Medulla oblongata (tissue), 1 donor: ENCODE results near the gene SLC10A7.

Experiments
- DNase-seq: peaks from one replicate; pipeline ENCODE4 v3.0.0-alpha.2; 2015; ENCODE audit errors: extremely low spot score

SLC10A7 gene

DNA sequence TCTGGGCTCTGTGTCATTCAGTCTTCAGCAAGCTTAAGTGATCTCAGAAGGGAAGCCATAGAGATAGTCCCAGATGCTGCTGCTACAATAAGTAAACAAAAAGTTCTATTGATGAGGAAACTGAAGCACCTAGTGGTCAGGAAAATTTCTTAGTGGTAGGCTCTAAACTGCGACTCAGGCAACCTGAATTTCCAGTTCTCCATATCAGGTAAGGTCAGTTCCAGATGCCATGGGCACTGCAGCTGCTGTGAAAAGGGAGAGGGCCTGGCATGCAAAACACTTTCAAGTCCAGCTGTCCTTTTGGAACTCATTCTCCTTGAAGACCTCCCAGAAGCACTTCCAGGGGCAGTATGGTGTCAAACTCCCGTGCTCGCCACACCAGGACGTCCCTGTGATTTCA, 261.2 kb downstream of the SLC10A7 start:
- DNase-seq: no peak

- DNase-seq: no peak
These were observed 264.2 kb downstream of the SLC10A7 start for GRCh38 chr4:146257511-146257910.

- DNase-seq: no peak
These were observed 265.4 kb downstream of the SLC10A7 start for GRCh38 chr4:146256328-146256727.

DNA sequence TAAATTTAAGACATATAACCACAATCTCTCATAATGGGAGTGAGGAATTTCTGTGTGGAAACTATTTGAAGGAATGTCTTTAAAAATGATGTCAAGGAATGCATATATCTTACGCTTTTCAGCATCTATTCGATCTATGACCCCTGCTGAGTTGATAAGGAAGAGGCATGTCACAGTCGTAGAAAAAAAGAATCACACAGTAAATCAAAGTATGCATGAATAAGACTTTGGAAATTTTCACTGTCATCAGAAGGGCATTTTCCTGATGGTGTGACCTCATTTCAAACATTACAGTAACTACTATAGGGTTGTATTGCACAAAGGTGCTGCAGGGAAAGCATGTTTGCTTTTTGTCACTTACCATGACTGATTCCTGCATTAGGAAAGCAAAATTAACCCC, 265.9 kb downstream of the SLC10A7 start:
- no peak for DNase-seq

DNA sequence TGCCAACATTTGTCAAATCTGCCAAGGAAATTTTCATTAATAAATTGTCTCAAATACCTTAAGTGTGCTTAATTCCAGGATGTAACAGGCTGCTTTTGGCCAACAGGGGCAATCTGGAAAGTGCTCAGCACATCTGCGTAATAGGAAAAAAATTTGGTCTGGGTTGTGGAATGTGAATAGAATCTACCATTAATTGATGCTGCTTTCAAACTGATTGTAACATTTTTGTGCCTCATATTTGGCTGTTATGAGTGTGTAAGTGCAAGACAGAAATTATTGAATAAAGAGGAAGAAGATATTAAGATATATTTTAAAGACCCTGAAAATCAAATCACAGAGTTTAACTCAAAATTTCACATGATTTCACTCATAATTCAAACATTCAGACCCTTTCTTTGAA, 266.3 kb downstream of the SLC10A7 start:
- no peak for DNase-seq

DNA sequence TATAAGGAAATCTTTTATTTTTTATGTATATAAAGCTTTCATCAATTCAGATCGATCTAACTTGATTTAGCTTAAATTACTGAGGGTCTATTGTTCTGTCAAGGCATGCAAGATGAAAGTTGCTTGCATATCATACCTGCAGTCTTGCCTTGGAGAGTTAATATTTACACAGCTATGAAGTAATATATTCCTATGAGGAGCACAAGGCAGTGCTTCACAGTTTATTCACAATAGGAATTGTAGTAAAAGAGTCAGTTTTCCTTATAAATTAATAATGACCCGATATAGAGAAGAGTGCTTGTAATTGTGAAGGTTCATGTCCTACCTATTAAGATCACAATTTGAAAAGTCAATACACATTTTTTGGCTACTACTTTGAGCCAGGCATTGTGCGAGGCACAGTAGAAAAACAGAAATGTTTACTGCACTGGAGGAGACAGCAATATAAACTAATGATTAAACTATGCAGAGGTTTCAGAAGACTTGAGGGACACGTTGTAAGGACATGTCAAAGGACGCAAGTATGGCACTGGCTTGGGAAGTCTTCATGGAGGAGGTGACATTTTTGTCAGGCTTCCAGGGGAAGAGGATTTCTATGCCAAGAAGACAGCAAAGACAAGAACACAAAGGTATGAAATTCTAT, 268.6 kb downstream of the SLC10A7 start:
- no peak for DNase-seq

DNA sequence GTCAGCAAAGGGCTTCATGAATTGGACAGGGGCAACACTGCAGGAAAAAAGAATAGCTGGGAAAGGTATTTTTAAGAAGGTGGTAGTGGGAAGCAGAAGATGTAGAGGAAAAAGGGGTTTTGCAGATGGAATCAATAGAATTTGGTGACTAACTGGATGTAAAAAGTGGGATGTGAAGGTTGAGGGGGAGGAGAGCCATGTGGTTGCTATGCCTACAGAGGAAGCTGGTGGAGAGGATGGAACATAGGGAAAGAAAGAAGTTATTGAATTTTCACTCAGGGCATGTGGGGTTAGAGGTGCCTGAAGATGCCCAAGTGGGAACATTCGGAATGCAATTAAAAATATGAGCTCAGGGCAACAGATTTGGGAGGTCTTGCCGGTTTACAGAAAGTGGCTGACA, 274.4 kb downstream of the SLC10A7 start:
- DNase-seq: no peak

- DNase-seq: no peak
These were observed 275.4 kb downstream of the SLC10A7 start for GRCh38 chr4:146246381-146246780.

- DNase-seq: no peak
These were observed 275.9 kb downstream of the SLC10A7 start for GRCh38 chr4:146245850-146246249.

GRCh38 chr4:146245246-146245645, 276.5 kb downstream of the SLC10A7 start:
- DNase-seq: no peak

DNA sequence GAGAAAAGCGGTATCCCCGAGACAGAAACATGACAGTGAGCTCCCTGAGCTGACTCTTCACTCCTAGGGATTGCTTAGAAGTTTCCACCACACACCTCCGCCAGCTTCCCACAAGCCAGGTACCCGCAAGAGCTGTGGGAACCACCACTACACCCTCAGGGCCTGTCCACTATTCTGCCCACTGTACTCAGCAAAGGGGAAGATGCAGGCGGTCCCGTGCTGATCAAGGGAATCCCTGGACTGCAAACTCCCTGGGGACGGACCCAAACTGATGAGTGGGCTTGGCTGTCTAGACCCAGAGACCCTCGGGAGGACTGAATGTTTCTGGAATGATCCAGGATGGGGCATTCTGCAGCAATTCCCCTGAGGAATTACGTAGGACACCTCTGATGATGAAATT, 277.2 kb downstream of the SLC10A7 start:
- DNase-seq: no peak

DNA sequence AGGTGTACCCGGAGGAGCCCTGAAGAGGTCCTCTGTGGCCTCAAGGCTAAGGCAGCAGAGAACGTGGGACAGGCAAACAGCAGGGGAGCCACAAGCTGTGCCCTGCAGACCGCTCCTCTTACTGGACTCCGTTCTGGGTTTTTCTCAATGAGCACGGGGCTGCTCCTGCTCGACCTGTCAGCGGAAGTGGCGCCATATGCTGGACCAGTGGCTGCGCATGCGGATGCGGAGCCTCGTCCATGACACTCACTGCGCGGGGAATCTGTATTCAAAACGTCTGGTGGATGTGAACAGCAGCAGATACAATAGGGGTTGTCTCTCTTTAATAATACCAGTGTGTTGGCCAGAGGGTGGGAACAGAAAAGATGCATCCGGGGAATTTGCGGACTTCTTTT, 277.9 kb downstream of the SLC10A7 start:
- no peak for DNase-seq

GRCh38 chr4:146243141-146243882, 278.4 kb downstream of the SLC10A7 start:
- DNase-seq: no peak

DNA sequence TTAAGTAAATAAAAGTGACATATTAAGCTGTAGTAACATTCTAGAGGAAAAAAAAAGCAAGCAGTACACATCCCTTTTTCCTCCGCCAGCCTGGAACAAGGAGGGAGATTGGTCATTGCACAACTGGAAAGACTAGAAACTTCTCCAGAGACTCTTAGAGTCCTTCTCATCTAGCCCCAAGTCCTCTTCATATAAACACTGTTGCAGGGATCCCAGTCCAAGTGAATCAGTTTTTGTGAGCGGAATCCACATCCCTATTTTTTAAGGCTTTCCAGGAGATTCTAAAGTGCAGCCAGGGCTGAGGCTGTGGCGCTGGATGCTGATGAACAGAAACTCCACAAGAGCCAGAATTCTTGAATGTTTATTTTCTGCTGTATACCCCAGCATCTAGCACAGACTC, 283.6 kb downstream of the SLC10A7 start:
- DNase-seq: no peak

- DNase-seq: no peak
These were observed 284.6 kb downstream of the SLC10A7 start for GRCh38 chr4:146237092-146237491.

GRCh38 chr4:146236216-146236615, 285.5 kb downstream of the SLC10A7 start:
- no peak for DNase-seq

DNA sequence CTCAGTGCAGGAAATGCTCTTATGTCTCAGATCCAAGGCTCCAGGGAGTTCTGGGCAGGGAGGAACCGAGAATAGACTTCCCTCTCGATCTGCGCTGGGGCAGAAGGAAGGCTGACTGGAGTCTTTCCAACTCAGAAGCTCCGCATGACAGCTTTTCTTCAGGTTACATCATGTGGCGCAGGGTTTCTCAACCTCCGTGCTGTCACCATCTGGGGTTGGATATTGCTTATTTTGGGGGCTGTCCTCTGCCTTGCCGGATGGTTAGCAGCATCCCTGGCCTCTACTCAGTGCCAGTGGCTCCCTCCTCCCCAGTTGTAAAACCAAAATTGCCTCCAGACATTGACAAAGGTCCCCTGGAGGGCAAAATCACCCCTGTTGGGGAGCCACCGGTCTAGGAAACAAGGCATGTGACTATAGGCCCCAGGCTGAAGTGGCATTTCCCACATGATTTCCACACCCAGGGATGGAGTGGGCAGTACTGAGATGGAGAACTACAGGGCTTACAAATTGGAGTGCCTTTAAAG, 286.0 kb downstream of the SLC10A7 start:
- DNase-seq: no peak

DNA sequence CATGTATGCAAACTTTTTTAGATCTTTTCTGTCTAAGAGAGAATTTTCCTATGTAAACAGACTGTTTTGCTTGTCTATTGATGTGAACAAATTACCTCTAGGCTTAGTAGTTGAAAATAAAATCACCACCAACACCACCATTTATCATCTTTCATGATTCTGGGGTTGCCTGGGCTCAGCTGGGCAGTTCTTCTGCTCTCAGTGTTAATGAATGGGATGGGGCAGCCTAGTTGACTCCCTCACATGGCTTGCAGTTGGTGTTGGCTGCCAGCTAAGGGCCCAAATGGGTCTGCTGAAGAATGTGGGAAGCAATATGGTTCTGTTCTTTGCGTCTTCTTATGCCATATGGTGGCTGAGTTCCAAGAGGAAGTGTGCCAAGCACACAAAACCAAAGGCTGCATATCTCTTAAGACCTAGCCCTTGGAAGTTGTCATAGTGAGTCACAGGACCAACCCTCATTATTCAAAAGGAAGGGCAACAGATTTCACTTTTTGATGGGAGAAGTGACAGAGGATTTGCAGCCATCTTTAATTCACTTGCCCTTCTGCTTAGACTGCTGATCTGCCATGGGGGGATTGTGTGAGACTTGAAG, 289.5 kb downstream of the SLC10A7 start:
- DNase-seq: no peak

- DNase-seq: no peak
These were observed 292.3 kb downstream of the SLC10A7 start for GRCh38 chr4:146229406-146229805.

DNA sequence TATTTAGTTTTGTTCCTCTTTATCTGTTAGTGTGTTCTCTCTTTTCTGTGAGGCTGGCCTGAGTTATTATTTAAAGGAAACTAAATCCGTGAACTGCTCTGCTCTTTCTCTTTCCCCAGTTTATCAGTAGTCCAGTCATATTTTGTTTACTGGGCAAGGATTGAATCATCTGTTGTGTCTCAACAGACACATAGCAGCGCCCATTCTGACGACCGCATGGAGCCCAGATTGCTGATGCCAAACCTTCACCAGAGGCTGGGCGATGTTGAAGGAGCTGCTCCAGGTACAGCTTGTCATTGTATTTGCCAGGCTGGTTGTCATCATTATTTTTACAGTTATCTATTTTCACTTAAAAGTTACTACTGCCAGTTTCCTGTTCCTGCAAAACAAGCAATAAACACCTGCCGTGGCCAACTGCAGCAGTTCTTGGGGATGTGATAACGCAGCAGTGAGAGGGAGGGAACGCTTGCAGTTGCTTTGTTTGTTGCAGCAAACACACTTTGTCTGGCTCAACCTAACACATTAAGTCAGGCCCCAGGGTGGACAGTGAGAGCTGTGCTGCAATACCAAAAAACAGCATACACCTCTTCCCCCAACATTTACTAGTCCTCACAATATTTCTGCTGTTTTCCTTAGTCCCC, 297.3 kb downstream of the SLC10A7 start:
- DNase-seq: peak; percentile 27

GRCh38 chr4:146222313-146222712, 299.4 kb downstream of the SLC10A7 start:
- no peak for DNase-seq

DNA sequence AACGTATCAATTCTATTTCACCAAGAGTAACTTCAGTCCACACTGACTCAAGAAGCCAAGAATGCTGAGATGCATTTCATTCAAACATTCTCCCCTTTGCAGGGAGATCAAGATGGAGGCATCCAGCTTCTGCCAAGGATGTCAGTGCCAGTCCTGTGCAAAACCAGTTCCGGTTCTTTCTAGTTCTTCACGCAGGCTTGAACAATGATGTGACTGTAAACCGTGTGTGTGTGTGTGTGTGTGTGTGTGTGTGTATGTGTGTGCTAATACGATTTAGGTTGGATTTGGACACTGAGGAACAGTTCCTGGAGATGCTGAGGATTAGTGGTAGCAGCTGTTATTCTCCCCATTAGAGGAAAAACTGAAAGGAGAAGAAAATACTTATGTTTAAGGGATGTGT, 307.5 kb downstream of the SLC10A7 start, which contains the start of gene REELD1:
TSS of gene REELD1 (plus strand) at position 301 of the 400 bp plus-strand sequence. CDS start 2,415 bp downstream, outside the sequence.
- no peak for DNase-seq
